GM21723 (cell line): Measurements from ENCODE around the gene IQCE.

ENCODE experiments used
- ATAC-seq: cut with Tn5 transposase; IDR thresholded peaks from one replicate; pipeline ENCODE4 v1.9.1; 2021; ENCODE audit warnings: mild to moderate bottlenecking, moderate library complexity; ENCODE audit not compliant: unreplicated experiment

Gene IQCE

DNA sequence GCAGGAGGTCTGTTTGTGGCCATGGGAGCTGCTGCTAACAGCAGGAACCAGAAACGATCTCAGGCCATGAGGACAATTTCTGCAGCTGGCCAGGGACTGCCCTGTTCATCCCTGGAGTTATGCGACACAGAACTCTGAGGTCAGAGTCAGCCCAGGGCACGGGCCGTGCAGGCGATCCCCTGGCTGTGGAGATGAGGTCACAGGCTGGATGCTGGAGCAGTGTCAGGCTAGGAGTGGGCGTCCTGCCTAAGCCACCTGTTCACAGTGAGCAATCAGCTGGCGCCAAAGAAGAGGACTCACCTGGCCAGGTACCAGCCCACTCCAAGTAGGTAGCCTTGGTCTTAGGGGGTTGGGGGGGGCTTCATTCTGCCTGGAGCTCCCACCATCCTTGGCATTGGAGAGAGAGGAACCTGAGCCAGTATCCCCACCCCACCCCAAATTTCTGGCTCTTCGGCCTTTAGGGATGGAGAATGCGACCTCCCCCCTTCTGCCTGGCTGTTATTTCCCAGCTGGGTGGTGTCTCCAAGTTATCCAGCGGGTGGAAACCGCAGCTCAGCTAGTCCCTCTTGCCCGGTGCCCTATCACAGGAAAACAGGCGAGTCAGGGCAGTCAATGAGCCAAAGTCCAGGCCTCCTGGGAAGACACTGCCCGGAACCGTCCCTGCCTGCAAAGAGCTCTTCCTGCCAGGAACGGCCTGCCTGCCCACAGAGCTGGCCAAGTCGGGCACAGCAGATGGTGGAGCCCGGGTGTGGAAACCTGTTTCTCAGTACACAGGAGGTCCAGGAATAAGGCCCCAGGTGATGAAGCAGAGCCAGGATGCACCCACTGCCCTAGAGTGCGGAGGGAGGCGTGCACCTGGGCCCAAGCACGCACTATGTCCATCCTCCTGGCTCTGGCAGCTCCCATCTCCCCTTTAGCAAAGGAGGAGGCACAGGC, 71.2 kb downstream of the IQCE start:
- no peak for ATAC-seq

DNA sequence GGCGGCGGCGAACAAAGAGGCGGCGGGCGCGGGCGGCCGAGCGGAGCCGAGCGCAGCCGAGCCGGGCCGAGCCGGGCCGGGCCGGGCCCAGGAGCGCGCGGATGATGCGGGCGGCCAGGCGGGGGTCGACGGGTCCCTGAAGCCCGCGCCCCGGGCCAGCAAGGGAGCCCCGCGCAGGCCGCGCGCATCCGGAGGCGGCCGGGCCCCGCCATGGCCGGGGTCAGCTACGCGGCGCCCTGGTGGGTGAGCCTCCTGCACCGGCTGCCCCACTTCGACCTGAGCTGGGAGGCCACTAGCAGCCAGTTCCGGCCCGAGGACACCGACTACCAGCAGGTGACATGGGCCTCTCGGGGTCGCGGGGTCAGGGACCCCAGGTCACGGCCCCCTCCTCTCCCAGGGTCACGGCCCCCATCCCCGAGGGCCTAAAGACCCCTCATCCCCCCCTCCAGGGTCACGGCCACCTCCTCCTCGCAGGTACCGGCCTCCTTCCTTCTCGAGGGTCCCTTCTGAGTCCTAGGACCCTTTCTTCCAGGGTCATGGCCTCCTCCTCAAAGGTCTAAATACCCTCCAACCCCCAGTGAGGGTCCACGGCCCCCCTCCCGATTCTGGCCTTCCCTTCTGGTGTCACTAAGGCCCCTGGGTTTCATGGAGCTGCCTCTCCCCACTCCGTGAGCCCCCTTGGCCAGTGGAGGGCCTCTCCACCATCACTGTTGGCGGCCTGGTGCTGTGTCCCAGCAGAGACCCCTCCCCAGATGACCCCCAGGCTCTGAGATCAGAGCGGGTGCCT, 73.4 kb downstream of the IQCE start, which contains the start of gene TTYH3:
TTYH3 (plus strand) TSS at position 41 of the 787 bp plus-strand sequence; CDS start at position 211, 170 bp downstream.
- peak; percentile 37 for ATAC-seq

DNA sequence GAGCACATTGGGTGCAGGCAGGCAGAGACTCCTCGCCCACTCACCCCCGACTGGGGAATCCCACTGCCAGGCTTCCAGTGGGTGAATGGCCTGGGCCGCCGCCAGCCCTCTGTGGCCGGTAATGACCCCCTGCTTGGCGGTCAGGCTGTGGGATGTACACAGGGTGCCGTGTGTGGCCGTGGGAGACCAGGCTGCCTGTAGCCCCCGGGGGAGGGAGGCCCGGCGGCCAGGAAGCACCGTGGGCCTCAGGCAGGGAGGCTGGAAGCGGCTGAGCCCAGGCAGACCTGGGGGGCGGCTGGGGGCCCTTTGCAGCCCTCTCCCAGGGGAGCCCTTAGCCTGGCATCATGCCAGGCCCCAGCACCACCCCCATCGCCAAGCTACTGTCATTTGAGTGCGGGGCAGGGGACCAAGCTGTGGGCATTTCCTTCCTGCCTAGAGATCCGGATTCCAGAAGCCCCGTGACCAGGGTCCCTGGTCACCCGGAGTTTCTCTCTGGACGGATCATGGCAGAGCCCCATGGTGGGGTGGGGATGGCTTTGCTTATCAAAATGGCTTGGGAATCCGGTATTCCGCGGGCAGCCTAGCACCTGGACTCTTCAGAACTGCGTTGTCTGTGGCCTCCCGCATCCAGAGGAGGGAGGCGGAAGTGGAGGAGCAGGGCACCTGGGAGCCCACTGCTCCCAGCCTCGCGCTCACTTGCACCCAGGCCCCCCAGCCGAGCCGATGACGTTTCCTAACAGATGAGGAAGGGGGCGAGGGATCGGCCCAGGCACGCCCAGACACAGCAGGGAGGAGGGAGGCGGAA, 74.2 kb downstream of the IQCE start:
- peak; percentile 27 for ATAC-seq

- ATAC-seq: no peak
Observed at GRCh38 chr7:2633538-2634266, 74.9 kb downstream of the IQCE start.

DNA sequence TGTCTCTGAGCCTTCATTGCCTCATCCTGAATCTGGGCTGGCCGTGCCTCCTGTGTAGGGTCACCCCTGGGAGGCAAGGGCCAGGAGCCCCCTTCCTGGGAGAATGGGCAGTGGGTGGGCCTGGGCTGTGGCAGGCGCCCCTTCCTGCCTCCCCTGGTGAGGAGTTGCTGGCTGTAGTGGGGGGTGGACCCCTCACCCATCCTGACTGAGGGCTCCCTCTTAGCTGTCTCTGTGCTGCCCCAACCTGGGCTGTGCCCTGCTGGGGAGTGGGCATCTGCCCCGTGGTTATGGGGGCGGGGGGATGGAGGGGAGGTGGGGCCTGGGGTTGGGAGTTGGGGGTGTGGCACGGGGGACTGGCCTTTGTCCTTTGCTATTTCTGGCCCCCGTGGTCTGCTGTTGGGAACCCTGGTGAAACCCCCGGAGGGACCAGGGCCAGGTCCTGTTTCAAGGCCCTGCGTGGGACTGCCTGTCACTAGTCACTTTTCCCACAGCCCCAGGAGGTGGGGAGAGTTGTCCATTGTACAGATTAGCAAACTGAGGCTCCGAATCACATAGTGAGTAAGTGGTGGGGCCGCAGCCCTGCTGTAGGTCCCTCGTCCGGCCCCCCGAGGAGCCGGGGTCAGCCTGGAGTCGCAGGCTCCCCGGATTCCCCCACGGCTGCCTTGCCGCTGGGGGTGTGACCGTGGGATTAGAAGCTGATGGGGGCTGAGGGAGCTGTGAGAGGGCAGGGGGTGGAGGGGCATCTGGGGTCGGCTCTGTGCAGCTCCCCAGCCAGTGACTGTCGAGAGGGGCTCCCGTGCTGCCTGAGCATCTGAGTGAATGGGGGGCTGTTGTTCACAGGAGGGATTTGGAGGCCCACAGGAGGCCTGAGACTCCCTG, 75.7 kb downstream of the IQCE start:
- ATAC-seq: no peak

- no peak for ATAC-seq
Observed at GRCh38 chr7:2635148-2635668, 76.4 kb downstream of the IQCE start.

GRCh38 chr7:2635810-2636701, 77.3 kb downstream of the IQCE start:
- no peak for ATAC-seq

GRCh38 chr7:2637066-2637471, 78.3 kb downstream of the IQCE start:
- no peak for ATAC-seq

DNA sequence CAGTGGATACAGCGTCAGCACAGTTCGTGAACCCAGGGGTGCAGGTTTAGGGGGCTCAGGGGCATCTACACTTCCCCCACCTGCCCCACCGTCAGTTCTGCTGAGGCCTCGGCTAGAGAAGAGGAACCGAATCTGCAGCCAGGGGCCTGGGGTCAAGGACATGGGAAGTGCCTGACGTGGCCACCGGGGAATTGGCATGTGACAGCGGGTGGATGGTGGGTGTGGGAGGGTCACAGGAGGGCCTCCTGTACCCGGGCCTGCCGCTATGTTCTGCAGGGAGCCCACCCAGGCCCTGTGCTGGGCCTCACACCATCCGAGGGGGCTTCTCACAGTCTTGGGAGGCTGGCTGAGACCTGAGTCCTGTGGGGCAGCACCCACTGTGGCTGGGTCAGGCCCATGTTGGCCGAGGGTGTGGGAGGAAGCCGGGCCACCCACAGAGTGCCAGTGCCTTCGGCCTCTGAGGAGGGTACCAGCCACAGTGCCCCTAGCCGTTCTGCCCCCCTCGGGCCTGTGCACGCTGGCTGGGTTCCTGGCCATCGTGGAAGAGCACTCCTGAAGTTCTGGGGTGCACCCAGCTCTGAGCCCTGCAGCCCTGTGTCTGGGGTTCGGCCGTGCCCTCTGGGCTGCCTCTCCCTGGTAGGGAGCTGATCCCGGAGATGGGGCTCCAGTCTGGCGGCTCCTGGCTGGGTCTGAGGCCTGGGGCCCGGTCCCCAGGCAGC, 78.9 kb downstream of the IQCE start:
- peak; percentile 39 for ATAC-seq

DNA sequence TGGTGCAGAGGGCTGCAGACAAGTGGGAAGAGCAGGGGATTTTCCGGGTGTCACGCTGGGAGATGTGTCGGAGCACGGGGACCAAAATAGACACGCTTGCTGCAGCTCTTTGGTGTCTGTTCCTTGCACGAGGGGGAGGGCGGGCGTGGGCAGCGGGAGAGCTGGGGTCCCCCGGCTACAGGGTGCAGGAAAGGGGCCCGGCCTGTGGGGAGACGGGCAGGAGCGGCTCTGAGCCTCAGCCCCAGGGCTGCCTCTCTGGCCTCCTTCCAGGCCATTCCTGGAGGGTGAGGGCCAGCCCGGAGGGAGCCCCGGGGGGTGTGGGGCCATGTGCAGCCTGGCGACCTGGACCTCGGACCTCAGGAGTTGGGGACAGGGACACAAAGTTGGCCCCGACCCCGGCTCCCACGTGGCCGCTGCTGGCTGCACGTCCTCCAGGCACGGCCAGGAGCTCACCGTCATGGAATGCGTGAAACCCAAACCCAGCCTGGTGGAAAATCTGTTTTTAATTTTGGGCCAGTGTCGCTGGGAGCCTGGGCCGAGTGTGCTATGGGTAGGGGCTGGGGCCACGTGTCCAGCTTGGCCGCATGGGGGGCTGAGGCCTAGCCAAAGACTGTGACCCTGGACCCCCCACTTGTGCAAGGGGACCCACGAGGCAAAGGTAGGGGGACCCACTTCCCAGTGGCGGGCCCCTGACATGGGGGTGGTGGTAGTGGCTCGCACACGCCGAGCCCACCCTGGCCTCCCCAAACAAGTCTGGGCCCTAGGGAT, 79.6 kb downstream of the IQCE start:
- no peak for ATAC-seq

DNA sequence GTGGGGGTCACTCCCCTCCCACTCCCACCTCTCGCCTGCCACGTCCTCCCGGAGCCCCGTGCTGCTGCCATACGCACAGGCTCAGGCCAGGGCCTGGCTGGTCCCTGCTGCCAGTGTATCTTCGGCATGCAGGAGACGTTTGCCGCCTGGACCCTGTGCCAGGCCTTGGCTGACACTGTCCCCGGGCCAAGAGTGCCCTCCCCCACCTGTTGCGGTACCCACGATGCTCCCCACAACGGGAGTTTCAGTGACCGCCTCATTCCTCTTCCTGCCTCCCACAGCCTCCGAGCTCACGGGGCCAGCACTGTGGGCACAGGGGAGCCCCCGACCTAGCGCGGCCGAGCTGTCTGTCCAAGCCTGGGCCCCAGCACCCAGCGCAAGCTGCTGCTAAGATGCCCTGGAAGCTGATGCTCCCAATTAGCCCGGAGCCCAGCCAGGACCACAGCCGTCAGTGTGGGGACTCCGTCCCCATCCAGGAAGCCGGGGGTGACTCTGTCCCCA, 80.5 kb downstream of the IQCE start:
- ATAC-seq: no peak

DNA sequence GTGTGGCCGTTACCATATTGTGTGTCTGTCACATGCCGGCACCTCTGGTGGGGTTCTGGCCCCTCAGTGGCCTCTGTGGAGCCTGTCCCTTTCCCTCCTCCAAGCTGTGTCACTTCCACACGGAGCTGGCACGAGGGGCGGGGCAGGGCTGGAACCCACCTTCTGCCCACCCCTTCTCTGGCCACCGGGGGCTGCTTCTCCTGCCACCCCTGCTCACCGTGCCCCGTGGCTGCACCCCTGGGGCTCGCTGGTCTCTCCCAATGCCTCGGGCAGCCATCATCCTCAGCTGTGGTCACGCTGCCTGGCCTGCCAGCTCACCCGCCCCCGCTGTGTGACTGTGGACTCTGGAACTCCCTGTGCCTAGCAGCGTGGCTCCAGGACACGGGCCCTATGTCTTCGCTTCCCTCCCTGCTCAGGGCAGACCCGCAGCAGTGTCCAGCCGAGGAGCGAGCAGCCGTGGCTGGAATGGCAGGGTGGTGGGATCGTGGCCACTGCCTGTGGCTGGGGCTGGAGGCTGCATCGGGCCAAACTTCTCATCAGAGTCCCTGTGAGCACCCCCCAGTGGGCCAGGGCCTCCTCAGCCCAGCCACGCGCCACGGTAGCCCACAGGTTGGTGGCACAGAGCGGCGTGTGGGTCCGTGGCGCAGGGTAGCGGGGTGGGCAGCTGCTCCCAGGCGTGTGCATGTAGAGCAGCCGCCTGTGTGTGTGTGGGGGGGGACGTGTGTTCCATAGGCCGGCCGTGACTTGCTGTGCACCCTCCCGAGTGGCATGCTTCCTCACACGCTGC, 81.1 kb downstream of the IQCE start:
- no peak for ATAC-seq

- ATAC-seq: no peak
Observed at GRCh38 chr7:2640482-2640830, 81.7 kb downstream of the IQCE start.

GRCh38 chr7:2640846-2641316, 82.1 kb downstream of the IQCE start:
- no peak for ATAC-seq
